Liver (tissue), 3 donors: ENCODE results near the gene DDR2.

ENCODE experiments used
- EGR1 ChIP-seq, 2 donors: IDR thresholded peaks; 2 replicates each; pipeline ENCODE4 v1.6.1; 2016 to 2018; ENCODE audit warnings: antibody characterized with exemption in 2 of 2, low read depth in 2 of 2
- FOXA1 ChIP-seq: IDR thresholded peaks from 2 replicates; pipeline ENCODE4 v1.6.1; 2016; ENCODE audit warnings: antibody characterized with exemption
- GABPA ChIP-seq, 2 donors: IDR thresholded peaks in 1 of 2; conservative IDR thresholded peaks in 1 of 2; 2 replicates each; pipeline ENCODE4 v1.6.1; 2016; ENCODE audit warnings: antibody characterized with exemption in 2 of 2, mild to moderate bottlenecking in 1 of 2, moderate library complexity in 1 of 2
- TAF1 ChIP-seq: conservative IDR thresholded peaks from 2 replicates; pipeline ENCODE4 v1.6.1; 2016; ENCODE audit warnings: antibody characterized with exemption, mild to moderate bottlenecking
- YY1 ChIP-seq: IDR thresholded peaks from 2 replicates; pipeline ENCODE4 v1.6.1; 2016; ENCODE audit warnings: antibody characterized with exemption, mild to moderate bottlenecking
- TF ChIP-seq, protein P1 (sequence below): fragments of 150-350 bp; IDR thresholded peaks from 2 replicates; pipeline ENCODE4 v1.5.1; 2017; ENCODE audit warnings: improper control_type of control experiment, low read depth, low read length; ENCODE audit not compliant: missing input control
- TF ChIP-seq, protein P2 (sequence below): IDR thresholded peaks from 2 replicates; pipeline ENCODE4 v1.6.1; 2016; ENCODE audit warnings: antibody characterized with exemption
- TF ChIP-seq, protein P3 (sequence below): IDR thresholded peaks from 2 replicates; pipeline ENCODE4 v1.6.1; 2016; ENCODE audit warnings: antibody characterized with exemption, mild to moderate bottlenecking
- TF ChIP-seq, protein P4 (sequence below): IDR thresholded peaks from 2 replicates; pipeline ENCODE4 v1.6.1; 2016; ENCODE audit warnings: antibody characterized with exemption
- donor health status: healthy.
- donor health status: healthy.

DNA sequence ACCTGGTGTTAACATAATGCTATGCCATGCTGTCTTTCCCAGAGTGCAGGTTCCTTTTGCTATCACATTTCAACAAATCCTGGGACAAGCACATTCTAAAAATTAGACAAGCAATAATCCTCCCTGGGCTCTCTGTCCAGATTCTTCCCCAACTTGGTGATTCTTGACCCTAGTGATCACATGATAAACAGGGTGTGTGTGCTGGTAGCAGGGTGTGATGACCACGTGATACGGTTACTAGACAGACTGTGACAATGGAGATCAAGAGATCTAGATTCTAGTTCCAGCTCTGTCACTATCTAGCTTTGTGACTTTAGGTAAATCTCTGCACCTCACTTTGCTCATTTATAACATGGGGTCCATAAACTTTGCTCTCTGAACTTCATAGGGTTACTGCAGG lies 96.3 kb downstream of the DDR2 start:
- TF ChIP-seq YY1 (no peak), GABPA (IDR thresholded peaks at IDR 0.05 in 1 of 2, conservative IDR thresholded peaks at IDR 0.05 in 1 of 2) (no peak), TAF1 (no peak), FOXA1 (no peak), EGR1 (IDR thresholded peaks at IDR 0.05; ENCODE audit: low read depth in 2 of 2) (no peak)
- TF ChIP-seq, protein P1, sequence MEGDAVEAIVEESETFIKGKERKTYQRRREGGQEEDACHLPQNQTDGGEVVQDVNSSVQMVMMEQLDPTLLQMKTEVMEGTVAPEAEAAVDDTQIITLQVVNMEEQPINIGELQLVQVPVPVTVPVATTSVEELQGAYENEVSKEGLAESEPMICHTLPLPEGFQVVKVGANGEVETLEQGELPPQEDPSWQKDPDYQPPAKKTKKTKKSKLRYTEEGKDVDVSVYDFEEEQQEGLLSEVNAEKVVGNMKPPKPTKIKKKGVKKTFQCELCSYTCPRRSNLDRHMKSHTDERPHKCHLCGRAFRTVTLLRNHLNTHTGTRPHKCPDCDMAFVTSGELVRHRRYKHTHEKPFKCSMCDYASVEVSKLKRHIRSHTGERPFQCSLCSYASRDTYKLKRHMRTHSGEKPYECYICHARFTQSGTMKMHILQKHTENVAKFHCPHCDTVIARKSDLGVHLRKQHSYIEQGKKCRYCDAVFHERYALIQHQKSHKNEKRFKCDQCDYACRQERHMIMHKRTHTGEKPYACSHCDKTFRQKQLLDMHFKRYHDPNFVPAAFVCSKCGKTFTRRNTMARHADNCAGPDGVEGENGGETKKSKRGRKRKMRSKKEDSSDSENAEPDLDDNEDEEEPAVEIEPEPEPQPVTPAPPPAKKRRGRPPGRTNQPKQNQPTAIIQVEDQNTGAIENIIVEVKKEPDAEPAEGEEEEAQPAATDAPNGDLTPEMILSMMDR: no peak
- TF ChIP-seq, protein P2, sequence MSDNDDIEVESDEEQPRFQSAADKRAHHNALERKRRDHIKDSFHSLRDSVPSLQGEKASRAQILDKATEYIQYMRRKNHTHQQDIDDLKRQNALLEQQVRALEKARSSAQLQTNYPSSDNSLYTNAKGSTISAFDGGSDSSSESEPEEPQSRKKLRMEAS: no peak
- TF ChIP-seq, protein P3, sequence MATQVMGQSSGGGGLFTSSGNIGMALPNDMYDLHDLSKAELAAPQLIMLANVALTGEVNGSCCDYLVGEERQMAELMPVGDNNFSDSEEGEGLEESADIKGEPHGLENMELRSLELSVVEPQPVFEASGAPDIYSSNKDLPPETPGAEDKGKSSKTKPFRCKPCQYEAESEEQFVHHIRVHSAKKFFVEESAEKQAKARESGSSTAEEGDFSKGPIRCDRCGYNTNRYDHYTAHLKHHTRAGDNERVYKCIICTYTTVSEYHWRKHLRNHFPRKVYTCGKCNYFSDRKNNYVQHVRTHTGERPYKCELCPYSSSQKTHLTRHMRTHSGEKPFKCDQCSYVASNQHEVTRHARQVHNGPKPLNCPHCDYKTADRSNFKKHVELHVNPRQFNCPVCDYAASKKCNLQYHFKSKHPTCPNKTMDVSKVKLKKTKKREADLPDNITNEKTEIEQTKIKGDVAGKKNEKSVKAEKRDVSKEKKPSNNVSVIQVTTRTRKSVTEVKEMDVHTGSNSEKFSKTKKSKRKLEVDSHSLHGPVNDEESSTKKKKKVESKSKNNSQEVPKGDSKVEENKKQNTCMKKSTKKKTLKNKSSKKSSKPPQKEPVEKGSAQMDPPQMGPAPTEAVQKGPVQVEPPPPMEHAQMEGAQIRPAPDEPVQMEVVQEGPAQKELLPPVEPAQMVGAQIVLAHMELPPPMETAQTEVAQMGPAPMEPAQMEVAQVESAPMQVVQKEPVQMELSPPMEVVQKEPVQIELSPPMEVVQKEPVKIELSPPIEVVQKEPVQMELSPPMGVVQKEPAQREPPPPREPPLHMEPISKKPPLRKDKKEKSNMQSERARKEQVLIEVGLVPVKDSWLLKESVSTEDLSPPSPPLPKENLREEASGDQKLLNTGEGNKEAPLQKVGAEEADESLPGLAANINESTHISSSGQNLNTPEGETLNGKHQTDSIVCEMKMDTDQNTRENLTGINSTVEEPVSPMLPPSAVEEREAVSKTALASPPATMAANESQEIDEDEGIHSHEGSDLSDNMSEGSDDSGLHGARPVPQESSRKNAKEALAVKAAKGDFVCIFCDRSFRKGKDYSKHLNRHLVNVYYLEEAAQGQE: no peak
- TF ChIP-seq, protein P4, sequence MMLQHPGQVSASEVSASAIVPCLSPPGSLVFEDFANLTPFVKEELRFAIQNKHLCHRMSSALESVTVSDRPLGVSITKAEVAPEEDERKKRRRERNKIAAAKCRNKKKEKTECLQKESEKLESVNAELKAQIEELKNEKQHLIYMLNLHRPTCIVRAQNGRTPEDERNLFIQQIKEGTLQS: no peak
